ENCODE measurements around the gene STRIP1.
"Not testable (repeated sequence)": the region's sequence is repeated elsewhere in the genome, so short reads cannot be mapped to it uniquely, and the experiment has no call there.

STRIP1 gene

GRCh38 chr1:110070671-110071242 lies 36.3 kb downstream of the STRIP1 start, which contains the start of gene ALX3:
Gene ALX3, minus strand, starts transcription at chr1:110070672. Its CDS starts 60 bp downstream, at chr1:110070612.
- in situ Hi-C loops (cut with HindIII; ENCODE audit: low sequenced_read_pairs) = no loop called here
- no peak for DNase-seq (ENCODE audit: low read depth)
- TF ChIP-seq CTCF (IDR thresholded peaks at IDR 0.05; ENCODE audit: low read depth, low read length, missing control alignments) = no peak
- no peak within 1 kb of the TSS for H3K4me3 ChIP-seq (ENCODE audit: low read depth, low read length)

- in situ Hi-C loops (cut with HindIII; ENCODE audit: low sequenced_read_pairs) = no loop called here
- H3K4me3 ChIP-seq (ENCODE audit: low read depth, low read length) = no peak overlapping the region
- TF ChIP-seq CTCF (IDR thresholded peaks at IDR 0.05; ENCODE audit: low read depth, low read length, missing control alignments) = no peak
- DNase-seq (ENCODE audit: low read depth) = no peak
Measured at GRCh38 chr1:110074166-110074565, 39.7 kb downstream of the STRIP1 start.

DNA sequence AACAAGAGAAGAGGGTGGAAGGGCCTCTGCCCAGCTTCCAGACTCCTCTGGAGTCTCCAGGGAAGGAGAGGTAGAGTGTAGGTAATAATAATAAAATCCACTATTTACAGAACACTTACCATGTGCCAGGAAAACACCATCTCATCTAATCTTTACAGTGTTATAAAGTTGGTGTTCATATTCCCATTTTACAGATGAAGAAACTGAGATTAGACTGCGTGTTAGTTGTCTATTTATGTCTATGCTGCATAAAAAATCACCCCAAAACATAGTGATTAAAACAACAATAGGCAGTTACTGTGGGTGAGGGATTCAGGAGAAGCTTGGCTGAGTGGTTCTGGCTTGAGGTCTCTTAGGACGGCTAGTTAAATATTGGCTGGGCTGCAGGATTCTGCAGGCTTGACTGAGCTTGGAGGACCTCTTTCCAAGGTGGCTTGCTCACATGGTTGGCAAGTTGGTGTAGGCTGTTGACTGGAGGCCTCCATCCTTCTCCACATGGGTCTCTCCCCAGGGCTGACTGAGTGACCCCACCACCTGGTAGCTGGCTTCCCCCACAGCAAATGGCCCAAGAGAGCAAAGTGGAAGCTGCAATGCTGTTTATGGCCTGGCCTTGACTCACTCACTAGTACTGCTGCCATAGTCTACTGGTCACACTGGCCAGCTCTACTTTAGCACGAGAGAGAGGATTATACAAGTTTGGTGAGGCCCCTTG lies 42.5 kb downstream of the STRIP1 start:
- no peak for TF ChIP-seq CTCF (IDR thresholded peaks at IDR 0.05; ENCODE audit: low read depth, low read length, missing control alignments)
- DNase-seq (ENCODE audit: low read depth) = no peak
- in situ Hi-C loops (cut with HindIII; ENCODE audit: low sequenced_read_pairs) = no loop called here
- H3K4me3 ChIP-seq (ENCODE audit: low read depth, low read length) = no peak overlapping the region

- DNase-seq (ENCODE audit: low read depth); in situ Hi-C loops (cut with HindIII; ENCODE audit: low sequenced_read_pairs); H3K4me3 ChIP-seq (ENCODE audit: low read depth, low read length): not testable (repeated sequence)
Measured at GRCh38 chr1:110079995-110080394, 45.6 kb downstream of the STRIP1 start.

DNA sequence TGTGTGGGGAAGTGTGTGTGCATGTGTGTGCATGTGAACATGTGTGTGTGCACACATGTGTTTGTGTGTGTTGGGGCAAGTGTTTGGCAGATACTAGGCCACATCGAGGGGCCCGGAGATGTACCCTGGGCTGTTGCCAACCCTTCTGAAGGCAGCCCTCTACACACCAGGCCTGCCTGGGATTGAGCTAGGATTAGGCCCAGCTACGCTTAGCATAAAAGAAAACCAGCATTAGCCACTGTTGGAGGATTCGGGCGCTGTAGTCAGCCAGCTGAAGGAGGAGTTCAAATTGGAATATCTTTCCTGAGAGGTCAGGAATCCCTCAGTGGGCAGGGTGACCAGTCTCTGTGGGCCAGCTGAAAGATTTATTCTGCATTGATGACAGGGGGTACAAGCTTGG lies 46.6 kb downstream of the STRIP1 start:
- H3K4me3 ChIP-seq (ENCODE audit: low read depth, low read length) = no peak overlapping the region
- in situ Hi-C loops (cut with HindIII; ENCODE audit: low sequenced_read_pairs) = no loop called here
- no peak for DNase-seq (ENCODE audit: low read depth)
- no peak for TF ChIP-seq CTCF (IDR thresholded peaks at IDR 0.05; ENCODE audit: low read depth, low read length, missing control alignments)

DNA sequence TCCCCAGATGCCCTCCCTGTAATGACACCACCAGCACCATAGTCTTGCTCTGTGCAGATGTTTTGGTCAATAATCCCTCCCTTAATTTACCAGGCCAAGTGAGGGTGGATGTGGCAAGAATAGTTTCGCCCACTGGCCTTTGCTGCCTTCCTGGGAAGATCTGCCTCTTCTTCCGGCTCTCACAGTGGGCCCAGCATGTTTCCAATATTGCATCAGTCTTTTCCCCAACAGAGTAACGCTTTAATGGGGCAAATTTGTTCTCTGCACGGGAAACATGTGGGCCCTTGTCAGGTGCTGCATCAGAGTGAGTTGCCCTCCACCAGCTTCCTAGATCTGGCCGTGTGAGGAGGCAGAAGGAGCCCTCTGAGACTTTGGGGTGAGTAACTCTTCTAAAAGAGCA lies 48.1 kb downstream of the STRIP1 start:
- no peak for TF ChIP-seq CTCF (IDR thresholded peaks at IDR 0.05; ENCODE audit: low read depth, low read length, missing control alignments)
- H3K4me3 ChIP-seq (ENCODE audit: low read depth, low read length) = no peak overlapping the region
- in situ Hi-C loops (cut with HindIII; ENCODE audit: low sequenced_read_pairs) = no loop called here
- DNase-seq (ENCODE audit: low read depth) = no peak
